ENCODE results near the gene DYNLL2.

- TF ChIP-seq CTCF (conservative IDR thresholded peaks at IDR 0.05; ENCODE audit: low read depth, low read length) (no peak), EZH2 (IDR thresholded peaks at IDR 0.05; ENCODE audit: borderline replicate concordance, low read depth, low read length, poor library complexity, severe bottlenecking) (no peak)
Observed at GRCh38 chr17:58127846-58128245, 44.6 kb downstream of the DYNLL2 start.
